Karpas-422 (cell line): Measurements from ENCODE around the gene DTNB. TPM values are rescaled to one million over a fixed set of nuclear protein-coding genes. Genes with fewer than 3 reads are reported as not detected.

Experiments
- DNase-seq: peaks from one replicate; pipeline ENCODE4 v3.0.0-alpha.2; 2015
- H2AFZ ChIP-seq: fragments of 200-600 bp; sonication (generic); 2 replicates; pipeline ENCODE4 v1.6.1; 2014; ENCODE audit warnings: antibody characterized with exemption, low read length, mixed read lengths
- H3K27ac ChIP-seq: fragments of 200-600 bp; sonication (generic); 2 replicates; pipeline ENCODE4 v1.5.1; 2014; ENCODE audit warnings: mild to moderate bottlenecking, low read length, moderate library complexity
- H3K27me3 ChIP-seq: fragments of 200-600 bp; sonication (generic); 2 replicates; pipeline ENCODE4 v1.6.1; 2014; ENCODE audit warnings: low read length, mixed read lengths
- H3K36me3 ChIP-seq: fragments of 200-600 bp; sonication (generic); 2 replicates; pipeline ENCODE4 v1.6.1; 2014; ENCODE audit warnings: low read length, mixed read lengths; ENCODE audit not compliant: insufficient read depth
- H3K4me1 ChIP-seq: fragments of 200-600 bp; sonication (generic); 2 replicates; pipeline ENCODE4 v1.6.1; 2014; ENCODE audit warnings: mild to moderate bottlenecking, low read length, mixed read lengths
- H3K4me2 ChIP-seq: fragments of 200-600 bp; sonication (generic); 2 replicates; pipeline ENCODE4 v1.6.1; 2014; ENCODE audit warnings: low read length, low read depth, mild to moderate bottlenecking; ENCODE audit not compliant: poor library complexity, severe bottlenecking
- H3K4me3 ChIP-seq: fragments of 200-600 bp; sonication (generic); 2 replicates; pipeline ENCODE4 v1.5.1; 2014; ENCODE audit warnings: mild to moderate bottlenecking, antibody characterized with exemption, low read length, mixed read lengths
- H3K79me2 ChIP-seq: fragments of 200-600 bp; sonication (generic); 2 replicates; pipeline ENCODE4 v1.6.1; 2014; ENCODE audit warnings: mild to moderate bottlenecking, low read length, mixed read lengths
- H3K9ac ChIP-seq: fragments of 200-600 bp; sonication (generic); 2 replicates; pipeline ENCODE4 v1.6.0; 2014; ENCODE audit warnings: low read length
- H3K9me2 ChIP-seq: fragments of 200-600 bp; sonication (generic), shearing (Covaris generic); replicated peaks from 2 replicates; pipeline ENCODE4 v1.6.0; 2014; ENCODE audit warnings: mild to moderate bottlenecking, low read length, moderate library complexity; ENCODE audit not compliant: insufficient read depth
- H3K9me3 ChIP-seq: fragments of 300-700, 200-600 bp; sonication (generic); 2 replicates; pipeline ENCODE4 v1.6.1; 2014; ENCODE audit warnings: low read length, mixed read lengths
- H4K20me1 ChIP-seq: fragments of 200-600 bp; sonication (generic); 2 replicates; pipeline ENCODE4 v1.6.1; 2014; ENCODE audit warnings: mild to moderate bottlenecking, antibody characterized with exemption, low read length, low read depth; ENCODE audit not compliant: insufficient read depth
- total RNA-seq: library from RNA; depleted of rRNA; stranded (reverse); fragments of >200 nt; shearing (Covaris generic); gene quantifications from 2 replicates; pipeline ENCODE4 v1.2.3, GENCODE V29; 2014; ENCODE audit warnings: low replicate concordance

DTNB gene
- total RNA-seq, 1 experiment from 2014 or later = 9.1 TPM

GRCh38 chr2:25654801-25655200 is 18.6 kb downstream of the DTNB start:
- H3K79me2 ChIP-seq = no peaks in the 10 kb centered on the region
- H3K9ac ChIP-seq = no peak overlapping the region
- H3K36me3 ChIP-seq = no peaks in the 10 kb centered on the region
- H3K4me3 ChIP-seq = no peak overlapping the region
- no peaks in the 10 kb centered on the region for H3K9me2 ChIP-seq
- DNase-seq = no peak
- H3K4me2 ChIP-seq = no peak overlapping the region
- H2AFZ ChIP-seq = no peak overlapping the region
- peaks cover 21% of the 10 kb centered on the region for H4K20me1 ChIP-seq
- no peak overlapping the region for H3K27ac ChIP-seq
- no peaks in the 10 kb centered on the region for H3K9me3 ChIP-seq
- H3K4me1 ChIP-seq = no peaks in the 10 kb centered on the region
- no peaks in the 10 kb centered on the region for H3K27me3 ChIP-seq

GRCh38 chr2:25651782-25652455 is 21.5 kb downstream of the DTNB start:
- no peak overlapping the region for H3K27ac ChIP-seq
- no peaks in the 10 kb centered on the region for H3K9me2 ChIP-seq
- H3K9ac ChIP-seq = no peak overlapping the region

GRCh38 chr2:25651066-25651465 is 22.3 kb downstream of the DTNB start:
- no peaks in the 10 kb centered on the region for H3K4me1 ChIP-seq
- no peaks in the 10 kb centered on the region for H3K36me3 ChIP-seq
- H3K9me3 ChIP-seq = no peaks in the 10 kb centered on the region
- H3K79me2 ChIP-seq = no peaks in the 10 kb centered on the region
- H3K4me2 ChIP-seq = no peak overlapping the region
- no peak for DNase-seq
- H3K4me3 ChIP-seq = no peak overlapping the region
- H3K27me3 ChIP-seq = no peaks in the 10 kb centered on the region
- no peak overlapping the region for H2AFZ ChIP-seq
- H3K27ac ChIP-seq = no peak overlapping the region
- peaks cover 17% of the 10 kb centered on the region; the same call in 1 of the 2 replicates for H4K20me1 ChIP-seq
- no peak overlapping the region for H3K9ac ChIP-seq
- no peaks in the 10 kb centered on the region for H3K9me2 ChIP-seq

More at GRCh38 chr2:25651782-25652455, 21.5 kb downstream of the DTNB start:
- H3K4me2 ChIP-seq = no peak overlapping the region
- no peak for DNase-seq
- H3K27me3 ChIP-seq = no peaks in the 10 kb centered on the region
- H3K36me3 ChIP-seq = no peaks in the 10 kb centered on the region
- no peaks in the 10 kb centered on the region for H3K4me1 ChIP-seq
- no peak overlapping the region for H3K4me3 ChIP-seq
- peaks cover 17% of the 10 kb centered on the region for H4K20me1 ChIP-seq
- no peak overlapping the region for H2AFZ ChIP-seq
- no peaks in the 10 kb centered on the region for H3K79me2 ChIP-seq
- H3K9me3 ChIP-seq = no peaks in the 10 kb centered on the region

GRCh38 chr2:25650256-25650655 is 23.1 kb downstream of the DTNB start:
- Histone ChIP-seq H3K36me3 (no peaks in the 10 kb centered on the region), H3K4me2 (no peak overlapping the region), H3K4me1 (no peaks in the 10 kb centered on the region), H2AFZ (no peak overlapping the region), H3K9me2 (no peaks in the 10 kb centered on the region), H3K4me3 (no peak overlapping the region), H3K9ac (no peak overlapping the region), H3K9me3 (no peaks in the 10 kb centered on the region), H3K27ac (no peak overlapping the region), H4K20me1 (peaks cover 13% of the 10 kb centered on the region; the same call in 1 of the 2 replicates), H3K27me3 (no peaks in the 10 kb centered on the region), H3K79me2 (no peaks in the 10 kb centered on the region)
- no peak for DNase-seq

GRCh38 chr2:25649786-25650185 is 23.6 kb downstream of the DTNB start:
- Histone ChIP-seq H3K27me3 (no peaks in the 10 kb centered on the region), H3K9me3 (no peaks in the 10 kb centered on the region), H2AFZ (no peak overlapping the region), H3K9me2 (no peaks in the 10 kb centered on the region), H3K27ac (no peak overlapping the region), H3K4me2 (no peak overlapping the region), H3K9ac (no peak overlapping the region), H4K20me1 (peaks cover 9% of the 10 kb centered on the region; the same call in 1 of the 2 replicates), H3K36me3 (no peaks in the 10 kb centered on the region), H3K4me3 (no peak overlapping the region), H3K4me1 (no peaks in the 10 kb centered on the region), H3K79me2 (no peaks in the 10 kb centered on the region)
- no peak for DNase-seq

GRCh38 chr2:25642298-25642697 is 31.1 kb downstream of the DTNB start:
- H3K27me3 ChIP-seq = no peaks in the 10 kb centered on the region
- no peak for DNase-seq
- H3K4me3 ChIP-seq = no peak overlapping the region
- H2AFZ ChIP-seq = no peak overlapping the region
- no peak overlapping the region for H3K27ac ChIP-seq
- no peaks in the 10 kb centered on the region for H3K9me3 ChIP-seq
- H3K9me2 ChIP-seq = no peaks in the 10 kb centered on the region
- H3K79me2 ChIP-seq = no peaks in the 10 kb centered on the region
- 0 out of 2 replicates have a peak, but pooled peaks cover 2% of the 10 kb centered on the region for H4K20me1 ChIP-seq
- H3K4me1 ChIP-seq = no peaks in the 10 kb centered on the region
- no peaks in the 10 kb centered on the region for H3K36me3 ChIP-seq
- no peak overlapping the region for H3K9ac ChIP-seq
- no peak overlapping the region for H3K4me2 ChIP-seq

GRCh38 chr2:25639696-25640095 is 33.7 kb downstream of the DTNB start:
- H4K20me1 ChIP-seq = 0 out of 2 replicates have a peak, but pooled peaks cover 2% of the 10 kb centered on the region
- no peaks in the 10 kb centered on the region for H3K4me1 ChIP-seq
- no peaks in the 10 kb centered on the region for H3K9me2 ChIP-seq
- no peak overlapping the region for H3K9ac ChIP-seq
- no peak overlapping the region for H3K4me3 ChIP-seq
- no peak overlapping the region for H2AFZ ChIP-seq
- H3K79me2 ChIP-seq = no peaks in the 10 kb centered on the region
- H3K36me3 ChIP-seq = no peaks in the 10 kb centered on the region
- no peak overlapping the region for H3K27ac ChIP-seq
- DNase-seq = no peak
- no peak overlapping the region for H3K4me2 ChIP-seq
- no peaks in the 10 kb centered on the region for H3K9me3 ChIP-seq
- H3K27me3 ChIP-seq = no peaks in the 10 kb centered on the region

GRCh38 chr2:25639131-25639530 is 34.2 kb downstream of the DTNB start:
- no peak for DNase-seq
- Histone ChIP-seq H3K9me2 (no peaks in the 10 kb centered on the region), H3K36me3 (no peaks in the 10 kb centered on the region)

More at GRCh38 chr2:25639131-25639530, 34.2 kb downstream of the DTNB start:
- Histone ChIP-seq H3K9ac (no peak overlapping the region), H4K20me1 (0 out of 2 replicates have a peak, but pooled peaks cover 2% of the 10 kb centered on the region), H3K9me3 (no peaks in the 10 kb centered on the region), H3K79me2 (no peaks in the 10 kb centered on the region), H3K4me1 (no peaks in the 10 kb centered on the region), H3K27me3 (no peaks in the 10 kb centered on the region), H3K4me2 (no peak overlapping the region), H3K27ac (no peak overlapping the region), H2AFZ (no peak overlapping the region), H3K4me3 (no peak overlapping the region)
